Measurements from ENCODE around the gene ITFG1. TPM values are rescaled to one million over a fixed set of nuclear protein-coding genes. Genes with fewer than 3 reads are reported as not detected.

The ITFG1 gene
- total RNA-seq, 4 donors from 2014 or later, result 40.7 to 54.0 (median 45.2) TPM

GRCh38 chr16:47503936-47504335, 43.1 kb upstream of the ITFG1 start:
- no peak for ATAC-seq
- Histone ChIP-seq H3K4me3 (no peak overlapping the region), H3K27me3 (no peaks in the 10 kb centered on the region), H3K9me3 (no peaks in the 10 kb centered on the region), H3K36me3 (peaks cover 0 to 68% of the 10 kb centered on the region in 2 donors), H3K27ac (no peak overlapping the region), H3K4me1 (no peaks in the 10 kb centered on the region)
- WGBS, 2 donors (ENCODE audit: low coverage in 1 of 2), result 79 to 89% methylated on average over 1 of the region's 1 CpG
- no peak for TF ChIP-seq EP300 (IDR thresholded peaks at IDR 0.05)
- TF ChIP-seq POLR2AphosphoS5 (IDR thresholded peaks at IDR 0.05), result no peak
- no peak for TF ChIP-seq POLR2A (IDR thresholded peaks at IDR 0.05)
- TF ChIP-seq, protein P1, sequence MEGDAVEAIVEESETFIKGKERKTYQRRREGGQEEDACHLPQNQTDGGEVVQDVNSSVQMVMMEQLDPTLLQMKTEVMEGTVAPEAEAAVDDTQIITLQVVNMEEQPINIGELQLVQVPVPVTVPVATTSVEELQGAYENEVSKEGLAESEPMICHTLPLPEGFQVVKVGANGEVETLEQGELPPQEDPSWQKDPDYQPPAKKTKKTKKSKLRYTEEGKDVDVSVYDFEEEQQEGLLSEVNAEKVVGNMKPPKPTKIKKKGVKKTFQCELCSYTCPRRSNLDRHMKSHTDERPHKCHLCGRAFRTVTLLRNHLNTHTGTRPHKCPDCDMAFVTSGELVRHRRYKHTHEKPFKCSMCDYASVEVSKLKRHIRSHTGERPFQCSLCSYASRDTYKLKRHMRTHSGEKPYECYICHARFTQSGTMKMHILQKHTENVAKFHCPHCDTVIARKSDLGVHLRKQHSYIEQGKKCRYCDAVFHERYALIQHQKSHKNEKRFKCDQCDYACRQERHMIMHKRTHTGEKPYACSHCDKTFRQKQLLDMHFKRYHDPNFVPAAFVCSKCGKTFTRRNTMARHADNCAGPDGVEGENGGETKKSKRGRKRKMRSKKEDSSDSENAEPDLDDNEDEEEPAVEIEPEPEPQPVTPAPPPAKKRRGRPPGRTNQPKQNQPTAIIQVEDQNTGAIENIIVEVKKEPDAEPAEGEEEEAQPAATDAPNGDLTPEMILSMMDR (IDR thresholded peaks at IDR 0.05), result no peak

DNA sequence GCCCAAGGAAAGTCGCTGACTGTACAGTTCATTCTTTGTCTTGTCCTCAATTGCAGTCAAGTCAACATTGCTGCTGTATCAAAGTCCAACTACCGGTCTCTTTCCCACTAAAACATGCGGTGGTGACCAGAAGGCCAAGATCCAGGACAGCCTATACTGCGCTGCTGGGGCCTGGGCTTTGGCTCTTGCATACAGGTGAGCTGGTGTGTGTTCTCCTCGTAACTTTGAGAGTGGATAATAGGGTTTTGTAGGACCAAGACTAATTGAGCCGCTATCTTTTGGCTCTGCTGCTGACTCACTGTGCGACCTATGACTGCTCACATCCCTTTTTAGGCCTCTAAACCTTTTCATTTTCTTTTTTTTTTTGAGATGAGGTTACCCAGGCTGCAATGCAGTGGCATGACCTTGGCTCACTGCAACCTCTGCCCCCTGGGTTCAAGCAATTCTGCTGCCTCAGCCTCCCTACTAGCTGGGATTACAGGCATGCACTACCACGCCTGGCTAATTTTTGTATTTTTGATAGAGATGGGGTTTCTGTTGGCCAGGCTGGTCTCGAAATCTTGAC, 38.9 kb upstream of the ITFG1 start:
- no peaks in the 10 kb centered on the region for H3K9me3 ChIP-seq
- 95 to 100% methylated on average over 4 to 9 of the region's 9 CpGs for WGBS, 2 donors (ENCODE audit: low coverage in 1 of 2)
- no peak for ATAC-seq
- no peaks in the 10 kb centered on the region for H3K27me3 ChIP-seq
- H3K4me1 ChIP-seq, result no peaks in the 10 kb centered on the region
- TF ChIP-seq, protein P1 (IDR thresholded peaks at IDR 0.05), result no peak
- no peak for TF ChIP-seq POLR2AphosphoS5 (IDR thresholded peaks at IDR 0.05)
- TF ChIP-seq POLR2A (IDR thresholded peaks at IDR 0.05), result no peak
- TF ChIP-seq EP300 (IDR thresholded peaks at IDR 0.05), result no peak
- H3K27ac ChIP-seq, result no peak overlapping the region
- no peak overlapping the region for H3K4me3 ChIP-seq
- peaks cover 0 to 69% of the 10 kb centered on the region in 2 donors for H3K36me3 ChIP-seq

DNA sequence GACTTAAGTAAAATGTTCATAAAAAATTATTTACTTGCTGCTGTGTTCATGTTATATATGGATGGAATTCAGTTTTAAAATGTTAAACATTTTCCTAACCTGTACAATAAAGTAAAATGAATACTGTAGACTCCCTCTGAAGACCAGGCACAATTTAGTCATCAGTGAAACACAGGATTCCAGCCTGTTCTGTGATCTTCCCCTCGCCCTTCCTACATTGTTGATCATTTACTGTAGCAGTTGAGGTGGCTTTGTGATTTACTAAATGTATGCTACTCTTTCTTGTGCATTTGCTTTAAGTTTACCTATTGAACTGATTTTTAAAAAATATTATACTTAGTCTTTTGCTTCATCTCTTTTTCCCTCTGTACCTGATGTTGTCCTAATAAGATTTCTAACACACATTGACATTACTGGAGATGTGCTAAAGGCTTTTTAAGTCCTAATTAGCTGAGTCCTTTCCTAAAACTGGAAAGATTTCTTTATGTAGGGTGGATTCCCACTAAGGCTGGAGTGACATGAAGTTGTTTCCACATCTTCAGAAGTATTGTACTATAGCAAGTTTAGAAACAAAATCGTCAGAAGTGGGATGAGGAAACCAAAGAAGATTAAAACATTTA, 38.3 kb upstream of the ITFG1 start:
- Histone ChIP-seq H3K27me3 (no peaks in the 10 kb centered on the region), H3K4me1 (peaks cover 0 to 5% (median 2%) of the 10 kb centered on the region in 3 donors), H3K4me3 (no peak overlapping the region), H3K36me3 (peaks cover 0 to 63% of the 10 kb centered on the region in 2 donors), H3K9me3 (no peaks in the 10 kb centered on the region), H3K27ac (no peak overlapping the region)
- no peak for ATAC-seq
- TF ChIP-seq, protein P1 (IDR thresholded peaks at IDR 0.05), result no peak
- TF ChIP-seq EP300 (IDR thresholded peaks at IDR 0.05) (no peak), POLR2AphosphoS5 (IDR thresholded peaks at IDR 0.05) (no peak), POLR2A (IDR thresholded peaks at IDR 0.05) (no peak)
- WGBS, 2 donors (ENCODE audit: low coverage in 1 of 2), result 94 to 100% methylated on average over 1 to 2 of the region's 2 CpGs

DNA sequence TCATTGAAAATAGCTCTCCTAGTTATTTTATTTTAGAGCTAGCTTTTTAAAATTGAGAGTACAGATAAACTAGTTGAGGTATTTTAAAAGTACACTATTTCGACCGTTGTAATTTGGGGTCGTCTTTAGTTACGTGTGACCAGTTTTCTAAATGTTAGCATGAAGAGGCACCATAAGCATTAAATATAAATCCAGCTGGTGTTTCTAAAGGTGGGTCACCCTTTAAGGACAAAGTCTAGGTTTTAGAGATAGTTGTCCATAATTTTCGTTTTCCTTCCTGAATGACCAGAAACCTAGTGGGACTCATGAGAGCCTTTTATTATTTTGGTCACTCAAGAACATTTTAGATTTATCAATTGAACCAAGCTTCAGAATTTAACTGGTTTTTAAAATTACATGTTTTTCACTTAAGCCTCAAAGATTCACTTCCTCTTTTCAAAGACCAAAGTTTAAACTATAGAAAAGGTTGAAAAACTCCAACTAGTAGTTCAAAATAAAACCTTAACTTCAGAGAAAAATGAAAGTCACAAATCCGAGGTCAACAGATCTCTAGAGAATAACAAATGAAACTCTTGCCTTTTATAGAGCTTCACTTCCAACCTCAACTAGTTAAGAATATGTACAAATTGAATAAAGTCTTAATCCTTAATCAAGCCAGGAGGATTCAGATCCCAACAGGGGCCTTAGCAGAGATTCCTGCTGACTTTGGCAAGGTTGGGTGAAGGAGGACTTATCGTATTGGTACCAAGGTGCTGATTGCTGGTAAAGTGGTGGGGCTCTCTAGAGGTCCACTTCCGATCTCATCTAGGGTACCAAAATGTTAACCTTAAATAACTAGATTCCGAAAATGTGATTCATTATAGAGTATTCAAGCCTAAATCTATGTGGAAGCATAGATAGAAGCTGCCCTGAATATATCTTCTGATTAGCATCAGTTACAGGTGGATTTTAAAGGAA, 32.8 kb upstream of the ITFG1 start:
- Histone ChIP-seq H3K4me3 (peak overlapping the region; percentile 17), H3K9me3 (peaks cover 0 to 15% (median 0%) of the 10 kb centered on the region in 3 donors), H3K27ac (peak overlapping the region; percentile 58 to 69 (median 61)), H3K36me3 (peaks cover 0 to 19% of the 10 kb centered on the region in 2 donors), H3K27me3 (no peaks in the 10 kb centered on the region), H3K4me1 (peaks cover 4 to 28% (median 6%) of the 10 kb centered on the region in 3 donors)
- WGBS, 2 donors (ENCODE audit: low coverage in 1 of 2), result 51 to 54% methylated on average over 9 of the region's 9 CpGs
- TF ChIP-seq, protein P1 (IDR thresholded peaks at IDR 0.05), result no peak
- ATAC-seq, result no peak

Measured in gastroesophageal sphincter (tissue), 4 donors.